Osteoblast (primary cell): ENCODE data around the gene ABCB9. TPM values are rescaled to one million over a fixed set of nuclear protein-coding genes. Genes with fewer than 3 reads are reported as not detected.

Experiments used
- DNase-seq: peaks from one replicate; pipeline ENCODE4 v3.0.0; 2011; ENCODE audit warnings: low spot score, mixed read lengths; ENCODE audit not compliant: insufficient read length; ENCODE audit errors: missing footprints
- H2AFZ ChIP-seq: 2 replicates; pipeline ENCODE4 v1.6.0; 2011; ENCODE audit warnings: mild to moderate bottlenecking, low read length
- H3K27ac ChIP-seq: 2 replicates; pipeline ENCODE4 v1.5.1; 2011; ENCODE audit warnings: mild to moderate bottlenecking, low read depth, low read length, moderate library complexity
- H3K27me3 ChIP-seq: 2 replicates; pipeline ENCODE4 v1.6.0; 2012; ENCODE audit warnings: mild to moderate bottlenecking, control low read depth, inconsistent platforms, low read length, moderate library complexity; ENCODE audit not compliant: insufficient read depth
- H3K36me3 ChIP-seq: 2 replicates; pipeline ENCODE4 v1.5.1; 2011; ENCODE audit warnings: mild to moderate bottlenecking, low read length, control low read depth, moderate library complexity; ENCODE audit not compliant: insufficient read depth
- H3K4me1 ChIP-seq: 2 replicates; pipeline ENCODE4 v1.5.1; 2011; ENCODE audit warnings: mild to moderate bottlenecking, low read length, control low read depth, moderate library complexity; ENCODE audit not compliant: insufficient read depth
- H3K4me2 ChIP-seq: 2 replicates; pipeline ENCODE4 v1.6.0; 2011; ENCODE audit warnings: mild to moderate bottlenecking, low read length; ENCODE audit not compliant: insufficient read depth
- H3K4me3 ChIP-seq: fragments of 200-600 bp; sonication (generic); 3 replicates; pipeline ENCODE4 v1.5.1; 2012; ENCODE audit warnings: mild to moderate bottlenecking, low read length, inconsistent platforms; ENCODE audit not compliant: insufficient read depth
- H3K79me2 ChIP-seq: 2 replicates; pipeline ENCODE4 v1.6.0; 2012; ENCODE audit warnings: mild to moderate bottlenecking, low read length, control low read depth, inconsistent platforms; ENCODE audit not compliant: insufficient read depth
- H3K9me3 ChIP-seq: 2 replicates; pipeline ENCODE4 v1.5.1; 2011; ENCODE audit warnings: low read depth, low read length, control low read depth
- H4K20me1 ChIP-seq: 2 replicates; pipeline ENCODE4 v1.6.0; 2012; ENCODE audit warnings: mild to moderate bottlenecking, low read length, control low read depth; ENCODE audit not compliant: insufficient read depth
- CTCF ChIP-seq: IDR thresholded peaks from 2 replicates; pipeline ENCODE4 v1.5.1; 2011; ENCODE audit warnings: mild to moderate bottlenecking, low read depth, low read length, moderate library complexity; ENCODE audit errors: extremely low read depth
- total RNA-seq: library from RNA; depleted of rRNA; stranded (reverse); fragments of >200 nt; gene quantifications from 2 replicates; pipeline ENCODE4 v1.2.3, GENCODE V29; 2012

The ABCB9 gene
- total RNA-seq, 1 donor: 11.9 TPM

- H3K9me3 ChIP-seq: no peaks in the 10 kb centered on the region
- no peak overlapping the region for H2AFZ ChIP-seq
- no peak overlapping the region for H3K4me2 ChIP-seq
- H3K27ac ChIP-seq: no peak overlapping the region
- no peaks in the 10 kb centered on the region for H4K20me1 ChIP-seq
- TF ChIP-seq CTCF: no peak
- H3K79me2 ChIP-seq: no peaks in the 10 kb centered on the region
- H3K36me3 ChIP-seq: peaks cover 2% of the 10 kb centered on the region
- no peaks in the 10 kb centered on the region for H3K27me3 ChIP-seq
- DNase-seq: peak; percentile 95
- H3K4me3 ChIP-seq: no peak overlapping the region
- no peaks in the 10 kb centered on the region for H3K4me1 ChIP-seq
Measured at GRCh38 chr12:122997343-122998250, 31.3 kb upstream of the ABCB9 start.

- Histone ChIP-seq H3K27ac (no peak overlapping the region), H3K36me3 (peaks cover 2% of the 10 kb centered on the region), H2AFZ (no peak overlapping the region), H3K79me2 (no peaks in the 10 kb centered on the region), H3K9me3 (no peaks in the 10 kb centered on the region), H3K4me1 (no peaks in the 10 kb centered on the region), H3K4me2 (no peak overlapping the region), H3K27me3 (no peaks in the 10 kb centered on the region), H3K4me3 (no peak overlapping the region), H4K20me1 (no peaks in the 10 kb centered on the region)
- no peak for TF ChIP-seq CTCF
- DNase-seq: peak; percentile 50
Measured at GRCh38 chr12:122996621-122997342, 30.5 kb upstream of the ABCB9 start.

GRCh38 chr12:122996188-122996601 lies 29.9 kb upstream of the ABCB9 start:
- Histone ChIP-seq H3K27ac (no peak overlapping the region), H3K36me3 (peaks cover 2% of the 10 kb centered on the region), H3K79me2 (no peaks in the 10 kb centered on the region), H2AFZ (no peak overlapping the region), H3K4me2 (no peak overlapping the region), H3K4me1 (no peaks in the 10 kb centered on the region), H3K27me3 (no peaks in the 10 kb centered on the region), H3K4me3 (no peak overlapping the region), H3K9me3 (no peaks in the 10 kb centered on the region), H4K20me1 (no peaks in the 10 kb centered on the region)
- no peak for TF ChIP-seq CTCF
- DNase-seq: peak; percentile 56
